HepG2 (cell line): Measurements from ENCODE around the gene MTA1. TPM values are rescaled to one million over a fixed set of nuclear protein-coding genes. Genes with fewer than 3 reads are reported as not detected.

ENCODE experiments used
- AGO2 ChIP-seq: fragments of 200-400 bp; formaldehyde crosslinking; optimal IDR thresholded peaks from 2 replicates; pipeline ENCODE3; 2017; ENCODE audit warnings: mild to moderate bottlenecking, low read depth, low read length, moderate library complexity
- BRCA1 ChIP-seq: sonication (generic); formaldehyde crosslinking; IDR thresholded peaks from 2 replicates; pipeline ENCODE4 v1.4.0; 2020; ENCODE audit warnings: missing genetic modification reagents
- CEBPG ChIP-seq: IDR thresholded peaks from 2 replicates; pipeline ENCODE4 v1.6.1; 2016
- DR1 ChIP-seq: sonication (generic); formaldehyde crosslinking; IDR thresholded peaks from 2 replicates; pipeline ENCODE4 v1.8.0; 2021; ENCODE audit warnings: mild to moderate bottlenecking, missing genetic modification reagents, inconsistent platforms
- FOXK1 ChIP-seq: sonication (generic); formaldehyde crosslinking; IDR thresholded peaks from 2 replicates; pipeline ENCODE4 v1.4.0; 2020; ENCODE audit warnings: low read depth, missing genetic modification reagents, borderline replicate concordance
- HDAC1 ChIP-seq: sonication (generic); formaldehyde crosslinking; IDR thresholded peaks from 2 replicates; pipeline ENCODE4 v1.5.1; 2020; ENCODE audit warnings: mild to moderate bottlenecking, missing genetic modification reagents
- HIVEP1 ChIP-seq: sonication (generic); formaldehyde crosslinking; IDR thresholded peaks from 2 replicates; pipeline ENCODE4 v1.4.0; 2020; ENCODE audit warnings: mild to moderate bottlenecking, missing genetic modification reagents
- KLF6 ChIP-seq: IDR thresholded peaks from 2 replicates; pipeline ENCODE4 v1.8.0; 2016; ENCODE audit warnings: missing biosample characterization, missing genetic modification reagents
- NFE2L2 ChIP-seq: fragments of 150-350 bp; IDR thresholded peaks from 2 replicates; pipeline ENCODE4 v1.6.1; 2014; ENCODE audit warnings: low read length
- NFYB ChIP-seq: sonication (generic); formaldehyde crosslinking; IDR thresholded peaks from 2 replicates; pipeline ENCODE4 v1.4.0; 2020; ENCODE audit warnings: missing genetic modification reagents
- PITX1 ChIP-seq: sonication (generic); formaldehyde crosslinking; IDR thresholded peaks from 2 replicates; pipeline ENCODE4 v1.5.1; 2020; ENCODE audit warnings: mild to moderate bottlenecking, missing genetic modification reagents
- RELA ChIP-seq: sonication (generic); formaldehyde crosslinking; IDR thresholded peaks from 2 replicates; pipeline ENCODE4 v1.4.0; 2020; ENCODE audit warnings: missing genetic modification reagents
- SIX4 ChIP-seq: sonication (generic); formaldehyde crosslinking; IDR thresholded peaks from 2 replicates; pipeline ENCODE4 v1.4.0; 2020; ENCODE audit warnings: missing genetic modification reagents
- SMARCE1 ChIP-seq: fragments of 450-650 bp; IDR thresholded peaks from 2 replicates; pipeline ENCODE4 v1.6.1; 2017; ENCODE audit warnings: borderline replicate concordance
- XRCC5 ChIP-seq: fragments of 200-400 bp; formaldehyde crosslinking; optimal IDR thresholded peaks from 2 replicates; pipeline ENCODE3; 2017; ENCODE audit warnings: mild to moderate bottlenecking, low read length
- ZFP1 ChIP-seq: IDR thresholded peaks from 2 replicates; pipeline ENCODE4 v1.6.1; 2016
- ZFP36L1 ChIP-seq: sonication (generic); formaldehyde crosslinking; IDR thresholded peaks from 2 replicates; pipeline ENCODE4 v1.8.0; 2022; ENCODE audit warnings: mild to moderate bottlenecking, missing genetic modification reagents, moderate library complexity
- ZNF235 ChIP-seq: sonication (generic); formaldehyde crosslinking; IDR thresholded peaks from 2 replicates; pipeline ENCODE4 v1.8.1; 2023; ENCODE audit warnings: mild to moderate bottlenecking, missing genetic modification reagents, borderline replicate concordance
- ZNF33B ChIP-seq: sonication (generic); formaldehyde crosslinking; IDR thresholded peaks from 2 replicates; pipeline ENCODE4 v1.5.1; 2020; ENCODE audit warnings: mild to moderate bottlenecking, missing genetic modification reagents
- ZNF678 ChIP-seq: sonication (generic); formaldehyde crosslinking; IDR thresholded peaks from 2 replicates; pipeline ENCODE4 v1.4.0; 2020; ENCODE audit warnings: mild to moderate bottlenecking, missing genetic modification reagents
- ZNF780A ChIP-seq: sonication (generic); formaldehyde crosslinking; IDR thresholded peaks from 2 replicates; pipeline ENCODE4 v1.8.0; 2022; ENCODE audit warnings: mild to moderate bottlenecking, missing genetic modification reagents, moderate library complexity
- polyA plus RNA-seq, 8 experiments: library from polyadenylated mRNA; depleted of rRNA in 3 of 8; stranded (reverse) in 7 of 8; unstranded in 1 of 8; fragments of >200 nt; fragmentation: Illumina TruSeq in 4 of 8; extraction: Trizol in 4 of 8; gene quantifications; 2 replicates each; pipeline versions ENCODE4 v1.2.1 to v1.2.3, GENCODE V29; 2011 to 2016; ENCODE audit warnings: low read depth in 4 of 8, missing spikeins in 1 of 8, mixed read lengths in 1 of 8; ENCODE audit not compliant: insufficient read depth in 1 of 8
- total RNA-seq, 5 experiments: library from RNA; depleted of rRNA; stranded (reverse); fragments of >200 nt; fragmentation: Illumina TruSeq; extraction: Trizol; gene quantifications; 2 replicates each; pipeline ENCODE4 v1.2.3, GENCODE V29; 2016; ENCODE audit warnings: low read depth in 1 of 5
- TF ChIP-seq, protein P1 (sequence below): sonication (generic); formaldehyde crosslinking; IDR thresholded peaks from 2 replicates; pipeline ENCODE4 v1.8.0; 2022; ENCODE audit warnings: missing genetic modification reagents, mild to moderate bottlenecking, moderate library complexity, borderline replicate concordance
- TF ChIP-seq, protein P2 (sequence below): sonication (generic); formaldehyde crosslinking; IDR thresholded peaks from 2 replicates; pipeline ENCODE4 v1.4.0; 2020; ENCODE audit warnings: missing genetic modification reagents; ENCODE audit errors: not compliant biosample characterization
- TF ChIP-seq, protein P3 (sequence below): sonication (generic); formaldehyde crosslinking; IDR thresholded peaks from 2 replicates; pipeline ENCODE4 v1.5.0; 2020; ENCODE audit warnings: missing genetic modification reagents, mild to moderate bottlenecking, borderline replicate concordance
- TF ChIP-seq, protein P4 (sequence below): IDR thresholded peaks from 2 replicates; pipeline ENCODE4 v1.6.1; 2016; ENCODE audit warnings: low read depth, borderline replicate concordance
- TF ChIP-seq, protein P5 (sequence below): sonication (generic); formaldehyde crosslinking; IDR thresholded peaks from 2 replicates; pipeline ENCODE4 v1.4.0; 2020; ENCODE audit warnings: missing genetic modification reagents

MTA1 gene
- total and polyA plus RNA-seq, 2 of the 13 experiments (the other 11 are each of a cell fraction or from before 2014, with no cell fraction given): 35.2 to 85.8 TPM

DNA sequence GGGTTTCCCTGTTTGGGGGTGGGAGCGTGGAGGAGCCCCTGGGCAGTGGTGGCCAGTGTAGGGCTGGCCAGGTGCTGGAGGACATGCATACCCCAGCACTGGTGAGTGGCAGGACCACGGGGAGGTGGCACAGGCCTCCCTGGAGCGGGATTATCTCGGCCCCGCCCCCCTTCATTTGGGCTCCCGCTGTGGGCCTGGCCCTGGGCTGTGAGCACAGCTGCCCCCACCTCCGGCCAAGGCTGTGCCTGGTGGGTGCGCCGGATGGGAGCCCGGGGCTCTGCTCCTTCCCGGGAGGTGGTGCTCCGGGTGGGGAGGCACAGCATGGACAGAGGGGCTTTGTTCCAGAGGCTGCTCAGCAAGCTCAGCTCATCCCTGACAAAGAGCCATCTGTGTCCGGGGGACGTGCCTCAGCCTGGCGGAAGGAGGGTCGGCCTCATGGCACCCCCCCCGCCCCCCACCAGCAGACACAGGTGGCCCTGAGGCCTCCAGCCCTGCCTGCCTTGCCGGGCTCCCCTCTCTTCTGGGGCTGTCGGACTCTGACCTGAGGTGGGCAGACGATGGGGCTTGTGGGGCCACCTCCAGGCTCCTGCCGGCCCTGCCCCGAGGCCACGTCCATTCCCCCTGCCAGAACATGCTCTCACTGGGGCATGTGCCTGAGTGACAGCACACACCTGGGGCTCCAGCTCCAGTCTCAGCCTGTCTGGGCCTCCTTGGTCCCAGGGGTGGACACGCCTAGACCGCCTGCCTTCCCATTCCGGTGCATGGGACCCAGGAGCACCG, 79.8 kb downstream of the MTA1 start (continued):
- TF ChIP-seq, protein P1, sequence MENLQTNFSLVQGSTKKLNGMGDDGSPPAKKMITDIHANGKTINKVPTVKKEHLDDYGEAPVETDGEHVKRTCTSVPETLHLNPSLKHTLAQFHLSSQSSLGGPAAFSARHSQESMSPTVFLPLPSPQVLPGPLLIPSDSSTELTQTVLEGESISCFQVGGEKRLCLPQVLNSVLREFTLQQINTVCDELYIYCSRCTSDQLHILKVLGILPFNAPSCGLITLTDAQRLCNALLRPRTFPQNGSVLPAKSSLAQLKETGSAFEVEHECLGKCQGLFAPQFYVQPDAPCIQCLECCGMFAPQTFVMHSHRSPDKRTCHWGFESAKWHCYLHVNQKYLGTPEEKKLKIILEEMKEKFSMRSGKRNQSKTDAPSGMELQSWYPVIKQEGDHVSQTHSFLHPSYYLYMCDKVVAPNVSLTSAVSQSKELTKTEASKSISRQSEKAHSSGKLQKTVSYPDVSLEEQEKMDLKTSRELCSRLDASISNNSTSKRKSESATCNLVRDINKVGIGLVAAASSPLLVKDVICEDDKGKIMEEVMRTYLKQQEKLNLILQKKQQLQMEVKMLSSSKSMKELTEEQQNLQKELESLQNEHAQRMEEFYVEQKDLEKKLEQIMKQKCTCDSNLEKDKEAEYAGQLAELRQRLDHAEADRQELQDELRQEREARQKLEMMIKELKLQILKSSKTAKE (CRISPR knock-in tag): peak; percentile 93
- no peak; the same call in 1 of the 2 replicates for TF ChIP-seq KLF6 (CRISPR knock-in tag)
- no peak for TF ChIP-seq ZNF235 (CRISPR knock-in tag)
- 0 out of 2 replicates have a peak, but pooled peaks have one; percentile 33 for TF ChIP-seq SIX4 (CRISPR knock-in tag)
- no peak; the same call in 1 of the 2 replicates for TF ChIP-seq ZFP36L1 (CRISPR knock-in tag)
- TF ChIP-seq, protein P2, sequence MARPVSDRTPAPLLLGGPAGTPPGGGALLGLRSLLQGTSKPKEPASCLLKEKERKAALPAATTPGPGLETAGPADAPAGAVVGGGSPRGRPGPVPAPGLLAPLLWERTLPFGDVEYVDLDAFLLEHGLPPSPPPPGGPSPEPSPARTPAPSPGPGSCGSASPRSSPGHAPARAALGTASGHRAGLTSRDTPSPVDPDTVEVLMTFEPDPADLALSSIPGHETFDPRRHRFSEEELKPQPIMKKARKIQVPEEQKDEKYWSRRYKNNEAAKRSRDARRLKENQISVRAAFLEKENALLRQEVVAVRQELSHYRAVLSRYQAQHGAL (CRISPR knock-in tag): no peak
- TF ChIP-seq, protein P3, sequence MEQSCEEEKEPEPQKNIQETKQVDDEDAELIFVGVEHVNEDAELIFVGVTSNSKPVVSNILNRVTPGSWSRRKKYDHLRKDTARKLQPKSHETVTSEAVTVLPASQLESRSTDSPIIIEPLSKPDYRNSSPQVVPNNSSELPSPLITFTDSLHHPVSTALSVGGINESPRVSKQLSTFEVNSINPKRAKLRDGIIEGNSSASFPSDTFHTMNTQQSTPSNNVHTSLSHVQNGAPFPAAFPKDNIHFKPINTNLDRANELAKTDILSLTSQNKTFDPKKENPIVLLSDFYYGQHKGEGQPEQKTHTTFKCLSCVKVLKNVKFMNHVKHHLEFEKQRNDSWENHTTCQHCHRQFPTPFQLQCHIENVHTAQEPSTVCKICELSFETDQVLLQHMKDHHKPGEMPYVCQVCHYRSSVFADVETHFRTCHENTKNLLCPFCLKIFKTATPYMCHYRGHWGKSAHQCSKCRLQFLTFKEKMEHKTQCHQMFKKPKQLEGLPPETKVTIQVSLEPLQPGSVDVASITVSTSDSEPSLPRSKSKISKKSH (CRISPR knock-in tag): peak; percentile 96
- TF ChIP-seq, protein P4, sequence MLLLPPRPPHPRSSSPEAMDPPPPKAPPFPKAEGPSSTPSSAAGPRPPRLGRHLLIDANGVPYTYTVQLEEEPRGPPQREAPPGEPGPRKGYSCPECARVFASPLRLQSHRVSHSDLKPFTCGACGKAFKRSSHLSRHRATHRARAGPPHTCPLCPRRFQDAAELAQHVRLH (CRISPR knock-in tag): peak; percentile 73; the same call in 1 of the 2 replicates
- TF ChIP-seq ZNF780A: no peak; the same call in 1 of the 2 replicates
- TF ChIP-seq NFE2L2: no peak
- no peak; the same call in 1 of the 2 replicates for TF ChIP-seq DR1
- 0 out of 2 replicates have a peak, but pooled peaks have one; percentile 38 for TF ChIP-seq ZFP1 (CRISPR knock-in tag)
- TF ChIP-seq, protein P5, sequence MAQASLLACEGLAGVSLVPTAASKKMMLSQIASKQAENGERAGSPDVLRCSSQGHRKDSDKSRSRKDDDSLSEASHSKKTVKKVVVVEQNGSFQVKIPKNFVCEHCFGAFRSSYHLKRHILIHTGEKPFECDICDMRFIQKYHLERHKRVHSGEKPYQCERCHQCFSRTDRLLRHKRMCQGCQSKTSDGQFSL (CRISPR knock-in tag): peak; percentile 90
- no peak for TF ChIP-seq FOXK1 (CRISPR knock-in tag)
- TF ChIP-seq NFYB (CRISPR knock-in tag): no peak; the same call in 1 of the 2 replicates
- TF ChIP-seq CEBPG (CRISPR knock-in tag): no peak; the same call in 1 of the 2 replicates
- TF ChIP-seq HDAC1 (CRISPR knock-in tag): peak; percentile 85
- no peak for TF ChIP-seq ZNF678 (CRISPR knock-in tag)
- no peak for TF ChIP-seq RELA
- 0 out of 2 replicates have a peak, but pooled peaks have one; percentile 50 for TF ChIP-seq BRCA1 (CRISPR knock-in tag)
- TF ChIP-seq SMARCE1: no peak
- TF ChIP-seq ZNF33B (CRISPR knock-in tag): no peak
- TF ChIP-seq HIVEP1: peak; percentile 88
- peak; percentile 92; the same call in 1 of the 2 replicates for TF ChIP-seq PITX1 (CRISPR knock-in tag)
- peak; percentile 57 for TF ChIP-seq XRCC5
- TF ChIP-seq AGO2: peak; percentile 65
